RWPE1 (cell line): Measurements from ENCODE around the gene LYRM1.
"Not testable (repeated sequence)": the region's sequence is repeated elsewhere in the genome, so short reads cannot be mapped to it uniquely, and the experiment has no call there.

Experiments
- CTCF ChIA-PET: fragments of 350-600 bp; sonication (Branson Sonifier 250); formaldehyde crosslinking; extraction: SDS; loops from one replicate; lab custom pipeline; 2021; lab: Yijun Ruan, JAX
- POLR2A ChIA-PET: fragments of 400-600 bp; formaldehyde crosslinking; extraction: SDS; loops from one replicate; lab custom pipeline; 2020; ENCODE audit warnings: antibody characterized with exemption; ENCODE audit not compliant: low non-redundant PET; lab: Yijun Ruan, JAX
- DNase-seq: peaks from one replicate; pipeline ENCODE4 v3.0.0; 2012; ENCODE audit warnings: low spot score
- H3K27ac ChIP-seq: fragments of 450-650 bp; 2 replicates; pipeline ENCODE4 v1.5.1; 2017
- TF ChIP-seq, protein P1 (sequence below): fragments of 450-650 bp; conservative IDR thresholded peaks from 2 replicates; pipeline ENCODE4 v1.5.1; 2017; ENCODE audit warnings: low read depth, mild to moderate bottlenecking

The LYRM1 gene

DNA sequence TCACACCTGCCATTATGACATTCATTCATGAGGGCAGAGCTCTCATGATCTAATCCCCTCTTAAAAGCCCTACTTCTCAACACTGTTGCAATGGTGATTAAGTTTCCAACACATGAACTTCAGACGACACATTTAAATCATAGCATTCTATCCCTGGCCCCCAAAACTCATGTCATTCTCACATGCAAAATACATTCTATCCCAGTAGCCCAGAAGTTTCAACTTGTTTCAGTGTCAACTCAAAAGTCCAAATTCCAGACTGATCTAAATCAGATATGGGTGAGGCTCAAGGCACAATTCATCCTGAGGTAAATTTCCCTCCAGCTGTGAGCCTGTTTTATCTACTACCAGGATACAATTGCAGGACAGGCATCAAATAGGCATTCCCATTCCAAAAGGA is 25.2 kb downstream of the LYRM1 start:
- POLR2A ChIA-PET = no interaction called here
- no peak for DNase-seq
- CTCF ChIA-PET = no interaction called here
- no peak overlapping the region for H3K27ac ChIP-seq
- TF ChIP-seq, protein P1, sequence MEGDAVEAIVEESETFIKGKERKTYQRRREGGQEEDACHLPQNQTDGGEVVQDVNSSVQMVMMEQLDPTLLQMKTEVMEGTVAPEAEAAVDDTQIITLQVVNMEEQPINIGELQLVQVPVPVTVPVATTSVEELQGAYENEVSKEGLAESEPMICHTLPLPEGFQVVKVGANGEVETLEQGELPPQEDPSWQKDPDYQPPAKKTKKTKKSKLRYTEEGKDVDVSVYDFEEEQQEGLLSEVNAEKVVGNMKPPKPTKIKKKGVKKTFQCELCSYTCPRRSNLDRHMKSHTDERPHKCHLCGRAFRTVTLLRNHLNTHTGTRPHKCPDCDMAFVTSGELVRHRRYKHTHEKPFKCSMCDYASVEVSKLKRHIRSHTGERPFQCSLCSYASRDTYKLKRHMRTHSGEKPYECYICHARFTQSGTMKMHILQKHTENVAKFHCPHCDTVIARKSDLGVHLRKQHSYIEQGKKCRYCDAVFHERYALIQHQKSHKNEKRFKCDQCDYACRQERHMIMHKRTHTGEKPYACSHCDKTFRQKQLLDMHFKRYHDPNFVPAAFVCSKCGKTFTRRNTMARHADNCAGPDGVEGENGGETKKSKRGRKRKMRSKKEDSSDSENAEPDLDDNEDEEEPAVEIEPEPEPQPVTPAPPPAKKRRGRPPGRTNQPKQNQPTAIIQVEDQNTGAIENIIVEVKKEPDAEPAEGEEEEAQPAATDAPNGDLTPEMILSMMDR = no peak

DNA sequence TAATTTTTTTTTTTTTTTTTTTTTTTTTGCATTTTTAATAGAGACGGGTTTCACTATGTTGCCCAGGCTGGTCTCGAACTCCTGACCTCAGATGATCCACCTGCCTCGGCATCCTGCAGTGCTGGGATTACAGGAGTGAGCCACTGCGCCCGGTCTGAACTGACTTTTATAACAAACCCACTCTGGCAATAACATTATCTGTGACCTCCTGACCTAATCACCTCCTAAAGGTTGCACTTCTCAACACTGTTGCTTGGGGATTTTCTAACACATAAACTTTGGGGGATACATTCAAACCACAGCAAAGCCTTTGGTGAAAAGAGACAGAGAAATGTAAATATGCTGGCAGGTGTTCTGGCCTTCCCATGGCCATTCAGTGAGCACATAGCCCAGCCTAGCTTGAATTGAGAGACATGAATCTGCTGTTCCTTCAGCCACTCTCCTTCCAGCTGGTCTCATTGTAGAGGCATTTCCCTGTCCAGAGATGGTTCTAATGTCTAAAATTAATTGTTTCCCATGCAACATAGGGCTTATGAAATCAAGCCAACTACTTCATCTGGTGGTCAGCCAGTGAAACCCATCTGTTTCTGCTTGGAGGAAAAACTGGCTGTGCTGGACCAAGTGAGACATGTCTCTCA is 28.3 kb downstream of the LYRM1 start:
- no peak for DNase-seq
- no peak overlapping the region for H3K27ac ChIP-seq
- POLR2A ChIA-PET = no interaction called here
- CTCF ChIA-PET = interaction anchor here (0.6 kb wide), 1 partner anchor 628 kb away, joined by 4 read pairs; no protein-coding TSS in a partner anchor
- TF ChIP-seq, protein P1 = no peak

DNA sequence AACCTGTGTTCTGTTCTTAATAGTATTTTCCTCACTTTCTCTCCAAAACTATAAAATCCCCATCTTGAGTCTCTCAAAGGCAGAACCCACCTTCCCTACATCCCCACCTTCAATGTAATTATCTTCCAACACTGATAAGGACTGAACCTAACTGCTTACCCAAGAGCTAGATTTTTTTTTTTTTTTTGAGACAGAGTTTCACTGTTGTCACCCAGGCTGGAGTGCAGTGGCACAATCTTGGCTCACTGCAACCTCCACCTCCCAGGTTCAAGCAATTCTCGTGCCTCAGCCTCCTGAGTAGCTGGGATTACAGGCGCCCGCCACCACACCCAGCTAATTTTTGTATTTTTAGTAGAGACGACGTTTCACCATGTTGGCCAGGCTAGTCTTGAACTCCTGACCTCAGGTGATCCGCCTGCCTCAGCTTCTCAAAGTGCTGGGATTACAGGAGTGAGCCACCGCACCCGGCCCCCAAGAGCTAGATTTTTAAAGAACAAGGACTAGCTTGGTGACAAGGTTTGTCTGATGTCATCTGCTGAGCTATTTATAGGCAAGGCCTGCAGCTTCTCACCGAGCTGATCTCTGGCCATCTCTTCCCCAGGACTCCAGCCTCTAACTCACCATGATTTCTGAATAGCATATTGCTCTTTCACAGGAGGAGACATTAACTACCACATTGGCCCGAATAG is 29.2 kb downstream of the LYRM1 start:
- CTCF ChIA-PET = interaction anchor here (0.9 kb wide), 1 partner anchor 227 kb away, joined by 5 read pairs; no protein-coding TSS in a partner anchor
- DNase-seq, H3K27ac ChIP-seq, POLR2A ChIA-PET: not testable (repeated sequence)

DNA sequence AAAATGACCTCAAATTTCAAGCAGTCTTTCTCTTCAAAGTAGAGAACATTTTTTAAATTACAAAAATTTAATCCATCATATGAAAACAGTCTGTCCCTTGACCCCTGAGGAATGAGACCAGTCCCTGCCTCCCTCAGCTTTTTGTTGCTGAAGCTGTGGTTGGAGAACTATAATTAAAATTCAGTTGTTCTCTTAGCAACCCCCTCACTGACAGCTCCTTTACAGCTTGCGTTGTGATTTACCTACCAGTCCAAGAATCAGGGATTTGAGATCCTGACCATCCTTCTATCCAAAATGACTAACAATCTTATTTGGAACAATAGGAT is 29.8 kb downstream of the LYRM1 start:
- no peak overlapping the region for H3K27ac ChIP-seq
- TF ChIP-seq, protein P1 = no peak
- no peak for DNase-seq
- POLR2A ChIA-PET = no interaction called here
- CTCF ChIA-PET = interaction anchor here (0.9 kb wide), 1 partner anchor 226 kb away, joined by 5 read pairs; no protein-coding TSS in a partner anchor

DNA sequence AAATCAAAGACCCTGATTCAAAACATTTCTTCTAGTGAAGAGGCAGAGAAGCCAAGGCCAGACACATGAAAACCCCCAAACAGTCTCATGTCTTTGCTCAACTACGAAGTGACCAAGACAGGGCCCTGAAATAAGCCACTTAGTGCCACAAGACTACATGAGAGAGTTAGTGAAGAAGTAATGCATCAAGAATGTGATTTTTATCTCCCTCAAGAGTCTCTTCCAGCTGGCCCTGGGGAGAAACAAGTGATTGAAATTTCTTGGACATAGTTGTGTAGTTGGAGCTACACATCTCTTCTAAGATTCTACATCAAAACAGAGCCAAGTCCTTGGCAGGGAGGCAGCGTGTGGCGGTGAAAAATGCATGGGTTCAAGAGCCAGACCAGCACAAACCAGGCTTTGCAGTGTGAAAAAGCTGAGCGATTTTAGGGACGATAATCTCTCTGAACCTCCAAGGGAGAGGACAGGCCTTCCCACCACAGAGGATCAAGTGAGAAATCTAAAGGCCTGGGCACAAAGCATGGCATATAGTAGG is 30.6 kb downstream of the LYRM1 start:
- ChIA-PET POLR2A (interaction anchor here (0.6 kb wide), 1 partner anchor 1784 kb away, joined by 4 read pairs; no protein-coding TSS in a partner anchor), CTCF (no interaction called here)
- DNase-seq = no peak
- TF ChIP-seq, protein P1 = no peak
- H3K27ac ChIP-seq = no peak overlapping the region

DNA sequence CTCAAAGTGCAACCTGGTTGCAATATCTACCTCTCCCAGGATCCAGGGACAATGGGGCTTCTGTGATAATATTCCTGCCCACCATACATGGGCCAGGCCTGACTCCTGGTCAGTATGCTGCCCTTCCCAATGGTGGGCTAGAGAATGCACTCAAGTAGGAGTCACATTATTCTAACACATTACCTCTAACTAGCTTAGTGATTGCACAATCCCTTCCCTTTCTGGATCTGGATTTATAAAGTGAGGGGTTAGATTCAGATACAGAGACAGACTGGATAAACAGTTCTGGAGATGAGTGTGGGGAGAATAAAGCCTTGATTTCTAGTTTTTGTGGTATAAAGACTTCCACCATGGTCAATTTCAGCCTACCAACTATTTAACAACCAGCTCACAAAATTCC is 33.0 kb downstream of the LYRM1 start:
- POLR2A ChIA-PET = no interaction called here
- DNase-seq = no peak
- H3K27ac ChIP-seq = no peak overlapping the region
- CTCF ChIA-PET = no interaction called here
- TF ChIP-seq, protein P1 = no peak

DNA sequence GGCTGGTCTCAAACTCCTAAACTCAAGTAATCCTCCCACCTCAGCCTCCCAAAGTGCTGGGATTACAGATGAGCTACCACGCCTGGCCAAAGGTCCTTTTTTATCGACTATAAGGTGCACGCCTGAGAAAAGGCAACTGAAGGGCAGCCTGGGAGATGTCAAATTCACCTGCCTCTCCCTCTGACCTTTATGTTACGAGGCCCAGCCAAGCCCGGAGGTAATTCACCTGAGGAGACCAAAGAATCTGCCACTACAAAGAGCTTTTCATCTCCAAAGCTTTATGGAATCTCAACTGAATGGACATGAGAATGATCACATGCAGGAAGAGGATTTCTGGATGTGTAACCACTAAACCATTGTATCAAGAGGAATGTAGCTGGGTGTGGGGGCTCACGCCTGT is 37.2 kb downstream of the LYRM1 start:
- H3K27ac ChIP-seq = no peak overlapping the region
- ChIA-PET CTCF (no interaction called here), POLR2A (interaction anchor here (0.6 to 0.7 kb wide), 3 partner anchors 11 to 75 kb away, joined by 3 to 9 read pairs (median 3); no protein-coding TSS in a partner anchor)
- TF ChIP-seq, protein P1 = no peak
- no peak for DNase-seq
